HFFc6 (cell line): ENCODE results near the gene KCNH5. TPM values are rescaled to one million over a fixed set of nuclear protein-coding genes. Genes with fewer than 3 reads are reported as not detected.
"Not testable (repeated sequence)": the region's sequence is repeated elsewhere in the genome, so short reads cannot be mapped to it uniquely, and the experiment has no call there.

Experiments used
- DNase-seq: peaks from one replicate; pipeline ENCODE4 v3.0.0-alpha.2; 2018
- H3K27ac Mint-ChIP-seq: 2 replicates; pipeline ENCODE4 v1.8.0; 2020; ENCODE audit warnings: mild to moderate bottlenecking, mixed read lengths
- H3K27me3 Mint-ChIP-seq: 2 replicates; pipeline ENCODE4 v1.8.0; 2021; ENCODE audit warnings: mild to moderate bottlenecking, moderate library complexity, mixed read lengths; ENCODE audit not compliant: insufficient read depth
- H3K36me3 Mint-ChIP-seq: 2 replicates; pipeline ENCODE4 v1.8.0; 2021; ENCODE audit warnings: low read depth, mixed read lengths
- H3K4me1 Mint-ChIP-seq: 2 replicates; pipeline ENCODE4 v1.8.0; 2020; ENCODE audit warnings: low read depth, mixed read lengths
- H3K4me3 Mint-ChIP-seq: 2 replicates; pipeline ENCODE4 v1.8.0; 2020; ENCODE audit warnings: mild to moderate bottlenecking, moderate library complexity, mixed read lengths
- H3K9me3 Mint-ChIP-seq: 2 replicates; pipeline ENCODE4 v1.8.0; 2020; ENCODE audit warnings: mild to moderate bottlenecking, mixed read lengths
- total RNA-seq, 6 experiments: library from RNA; stranded (reverse); fragmentation: NEBNext Ultra II Directional; extraction: Animal tissue kit (Norgen Biotek cat#: 25700); gene quantifications; 2 replicates in 1 of 6; 3 replicates in 5 of 6; pipeline ENCODE4 v1.2.3, GENCODE V29; 2021
- TF ChIP-seq, protein P1 (sequence below): fragments of 200-600 bp; sonication (generic); IDR thresholded peaks from 2 replicates; pipeline ENCODE4 v1.5.0; 2021; ENCODE audit warnings: antibody characterized with exemption, mild to moderate bottlenecking

The KCNH5 gene
- total RNA-seq, 6 experiments from 2014 or later, result not detected

DNA sequence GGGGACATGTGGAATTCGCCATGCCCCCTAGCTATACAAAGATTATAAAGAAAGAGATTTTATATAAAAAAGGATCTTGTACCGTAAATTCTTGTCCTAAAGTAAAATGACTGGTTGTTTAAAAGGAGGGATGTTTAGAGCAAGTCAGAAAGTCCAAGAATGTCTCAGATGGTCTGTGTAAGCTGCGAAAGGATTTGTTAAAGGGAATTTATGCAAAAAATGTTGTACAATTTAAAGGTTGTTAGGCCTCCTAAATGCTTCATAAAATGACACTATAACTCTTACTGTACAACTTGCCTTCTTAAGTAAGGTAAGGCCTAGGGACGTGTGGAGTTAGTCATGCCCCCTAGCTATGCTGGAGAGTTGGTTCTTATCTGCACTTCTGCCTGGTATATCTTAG lies 237.6 kb downstream of the KCNH5 start:
- TF ChIP-seq, protein P1, sequence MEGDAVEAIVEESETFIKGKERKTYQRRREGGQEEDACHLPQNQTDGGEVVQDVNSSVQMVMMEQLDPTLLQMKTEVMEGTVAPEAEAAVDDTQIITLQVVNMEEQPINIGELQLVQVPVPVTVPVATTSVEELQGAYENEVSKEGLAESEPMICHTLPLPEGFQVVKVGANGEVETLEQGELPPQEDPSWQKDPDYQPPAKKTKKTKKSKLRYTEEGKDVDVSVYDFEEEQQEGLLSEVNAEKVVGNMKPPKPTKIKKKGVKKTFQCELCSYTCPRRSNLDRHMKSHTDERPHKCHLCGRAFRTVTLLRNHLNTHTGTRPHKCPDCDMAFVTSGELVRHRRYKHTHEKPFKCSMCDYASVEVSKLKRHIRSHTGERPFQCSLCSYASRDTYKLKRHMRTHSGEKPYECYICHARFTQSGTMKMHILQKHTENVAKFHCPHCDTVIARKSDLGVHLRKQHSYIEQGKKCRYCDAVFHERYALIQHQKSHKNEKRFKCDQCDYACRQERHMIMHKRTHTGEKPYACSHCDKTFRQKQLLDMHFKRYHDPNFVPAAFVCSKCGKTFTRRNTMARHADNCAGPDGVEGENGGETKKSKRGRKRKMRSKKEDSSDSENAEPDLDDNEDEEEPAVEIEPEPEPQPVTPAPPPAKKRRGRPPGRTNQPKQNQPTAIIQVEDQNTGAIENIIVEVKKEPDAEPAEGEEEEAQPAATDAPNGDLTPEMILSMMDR, result no peak
- no peak overlapping the region for H3K27ac Mint-ChIP-seq
- H3K4me3 Mint-ChIP-seq, result no peak overlapping the region
- no peaks in the 10 kb centered on the region for H3K27me3 Mint-ChIP-seq
- no peaks in the 10 kb centered on the region for H3K4me1 Mint-ChIP-seq
- peaks cover 23% of the 10 kb centered on the region for H3K9me3 Mint-ChIP-seq
- H3K36me3 Mint-ChIP-seq, result no peaks in the 10 kb centered on the region; the same call in 1 of the 2 replicates
- no peak for DNase-seq

- no peak for DNase-seq
- Mint-ChIP-seq H3K36me3 (no peaks in the 10 kb centered on the region), H3K27ac (no peak overlapping the region), H3K27me3 (no peaks in the 10 kb centered on the region), H3K9me3 (peaks cover 31% of the 10 kb centered on the region), H3K4me1 (no peaks in the 10 kb centered on the region), H3K4me3 (no peak overlapping the region)
- TF ChIP-seq, protein P1, result no peak
Observed at GRCh38 chr14:62800577-62800976, 244.7 kb downstream of the KCNH5 start.

- Mint-ChIP-seq H3K36me3 (no peaks in the 10 kb centered on the region), H3K27me3 (no peaks in the 10 kb centered on the region), H3K4me3 (no peak overlapping the region), H3K27ac (no peak overlapping the region), H3K4me1 (no peaks in the 10 kb centered on the region), H3K9me3 (peaks cover 12% of the 10 kb centered on the region)
- TF ChIP-seq, protein P1, result no peak
- DNase-seq, result no peak
Observed at GRCh38 chr14:62796431-62796830, 248.8 kb downstream of the KCNH5 start.

DNA sequence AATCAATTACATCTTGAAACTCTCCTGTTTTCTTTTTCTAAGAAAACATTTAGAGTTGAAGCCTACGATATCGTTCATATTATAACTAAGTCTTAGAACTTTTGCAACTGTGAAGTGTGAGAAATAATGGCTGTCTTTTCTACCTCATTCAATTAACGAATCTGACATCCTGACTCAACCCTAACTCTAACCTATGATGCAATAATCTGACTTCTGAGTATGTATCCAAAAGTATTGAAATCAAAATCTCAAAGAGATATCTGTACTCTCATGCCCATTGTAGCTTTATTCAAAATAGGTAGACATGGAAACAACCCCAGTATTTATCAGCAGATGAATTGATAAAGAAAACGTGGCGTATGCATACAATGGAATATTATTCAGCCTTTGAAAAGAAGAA lies 252.7 kb downstream of the KCNH5 start:
- peaks cover 40% of the 10 kb centered on the region for H3K9me3 Mint-ChIP-seq
- H3K4me3 Mint-ChIP-seq, result no peak overlapping the region
- no peaks in the 10 kb centered on the region for H3K27me3 Mint-ChIP-seq
- no peaks in the 10 kb centered on the region for H3K36me3 Mint-ChIP-seq
- TF ChIP-seq, protein P1, result no peak
- DNase-seq, result no peak
- no peak overlapping the region for H3K27ac Mint-ChIP-seq
- H3K4me1 Mint-ChIP-seq, result no peaks in the 10 kb centered on the region

- H3K27me3 Mint-ChIP-seq, H3K27ac Mint-ChIP-seq: not testable (repeated sequence)
Observed at GRCh38 chr14:62781328-62781727, 263.9 kb downstream of the KCNH5 start.

DNA sequence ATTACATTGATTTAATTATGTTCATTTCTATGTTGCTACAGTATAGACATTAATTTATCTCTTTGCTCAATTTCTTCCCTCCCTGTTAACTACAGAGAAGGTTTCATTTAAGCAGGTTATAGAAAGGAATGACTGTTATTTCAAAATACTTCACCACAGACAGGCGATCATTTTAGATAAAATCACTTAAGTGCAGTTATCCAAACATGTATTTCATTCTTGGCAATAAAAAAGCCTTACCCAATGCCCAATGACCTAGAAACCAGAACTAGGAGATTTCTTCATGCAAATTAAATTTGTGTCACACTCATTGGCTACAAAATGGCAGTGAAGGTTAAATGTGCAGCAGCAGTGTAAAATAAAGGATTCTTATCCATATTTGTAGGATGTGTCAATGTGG lies 266.4 kb downstream of the KCNH5 start:
- Mint-ChIP-seq H3K9me3 (peaks cover 58% of the 10 kb centered on the region), H3K36me3 (peaks cover 5% of the 10 kb centered on the region; the same call in 1 of the 2 replicates), H3K4me1 (no peaks in the 10 kb centered on the region), H3K4me3 (no peak overlapping the region), H3K27me3 (no peaks in the 10 kb centered on the region), H3K27ac (no peak overlapping the region)
- DNase-seq, result no peak
- TF ChIP-seq, protein P1, result no peak

More at GRCh38 chr14:62781328-62781727, 263.9 kb downstream of the KCNH5 start:
- not testable (repeated sequence) for H3K4me1 Mint-ChIP-seq, H3K4me3 Mint-ChIP-seq, H3K36me3 Mint-ChIP-seq, DNase-seq
- H3K9me3 Mint-ChIP-seq, result peaks cover 53% of the 10 kb centered on the region
